Measurements from ENCODE around the gene DHTKD1. TPM values are rescaled to one million over a fixed set of nuclear protein-coding genes. Genes with fewer than 3 reads are reported as not detected.

The DHTKD1 gene
- total RNA-seq, 4 donors from 2014 or later: 15.2 to 45.7 (median 25.4) TPM

- intact Hi-C loops (cut with DNase I; ENCODE audit: low total_unique reads): no loop called here
- in situ Hi-C loops (cut with MboI; ENCODE audit: low sequenced_read_pairs in 4 of 4): no loop called here
- Histone ChIP-seq H3K27me3 (no peaks in the 10 kb centered on the region), H3K4me3 (no peak overlapping the region), H3K9me3 (no peaks in the 10 kb centered on the region), H3K4me1 (peaks cover 7 to 11% of the 10 kb centered on the region in 2 donors), H3K36me3 (peaks cover 0 to 14% of the 10 kb centered on the region in 2 donors), H3K27ac (peak overlapping the region in 1 of 4 donors; percentile 40)
- TF ChIP-seq CTCF (IDR thresholded peaks at IDR 0.05 in 4 of 5, conservative IDR thresholded peaks at IDR 0.05 in 1 of 5) (no peak), POLR2A (IDR thresholded peaks at IDR 0.05) (no peak)
- ATAC-seq (no peak), DNase-seq (no peak)
Observed at GRCh38 chr10:12025591-12025990, 43.2 kb upstream of the DHTKD1 start.

- in situ Hi-C loops (cut with MboI; ENCODE audit: low sequenced_read_pairs in 4 of 4) (no loop called here), intact Hi-C loops (cut with DNase I; ENCODE audit: low total_unique reads) (no loop called here)
- no peaks in the 10 kb centered on the region for H3K27me3 ChIP-seq
- no peak overlapping the region for H3K4me3 ChIP-seq
- H3K27ac ChIP-seq: no peak overlapping the region
- peaks cover 0 to 19% of the 10 kb centered on the region in 2 donors for H3K36me3 ChIP-seq
- ATAC-seq (no peak), DNase-seq (no peak)
- H3K9me3 ChIP-seq: no peaks in the 10 kb centered on the region
- no peak for TF ChIP-seq POLR2A (IDR thresholded peaks at IDR 0.05)
- no peak for TF ChIP-seq CTCF (IDR thresholded peaks at IDR 0.05 in 4 of 5, conservative IDR thresholded peaks at IDR 0.05 in 1 of 5)
- peaks cover 7 to 11% of the 10 kb centered on the region in 2 donors for H3K4me1 ChIP-seq
Observed at GRCh38 chr10:12027539-12027938, 41.2 kb upstream of the DHTKD1 start.

- TF ChIP-seq CTCF (IDR thresholded peaks at IDR 0.05 in 4 of 5, conservative IDR thresholded peaks at IDR 0.05 in 1 of 5) (no peak), POLR2A (IDR thresholded peaks at IDR 0.05) (no peak)
- in situ Hi-C loops (cut with MboI; ENCODE audit: low sequenced_read_pairs in 4 of 4): no loop called here
- no peak for ATAC-seq
Observed at GRCh38 chr10:12031404-12031803, 37.4 kb upstream of the DHTKD1 start.

GRCh38 chr10:12036073-12036655 is 32.6 kb upstream of the DHTKD1 start:
- Histone ChIP-seq H3K4me1 (peaks cover 12 to 15% of the 10 kb centered on the region in 2 donors), H3K27ac (no peak overlapping the region), H3K4me3 (no peak overlapping the region), H3K9me3 (no peaks in the 10 kb centered on the region), H3K27me3 (no peaks in the 10 kb centered on the region), H3K36me3 (peaks cover 0 to 21% of the 10 kb centered on the region in 2 donors)
- TF ChIP-seq POLR2A (IDR thresholded peaks at IDR 0.05) (no peak), CTCF (IDR thresholded peaks at IDR 0.05 in 4 of 5, conservative IDR thresholded peaks at IDR 0.05 in 1 of 5) (no peak)
- ATAC-seq (no peak), DNase-seq (no peak)
- in situ Hi-C loops (cut with MboI; ENCODE audit: low sequenced_read_pairs in 4 of 4): no loop called here
- intact Hi-C loops (cut with DNase I; ENCODE audit: low total_unique reads): no loop called here

More at GRCh38 chr10:12031404-12031803, 37.4 kb upstream of the DHTKD1 start:
- Histone ChIP-seq H3K27ac (no peak overlapping the region), H3K4me1 (peaks cover 0 to 4% of the 10 kb centered on the region in 2 donors), H3K9me3 (no peaks in the 10 kb centered on the region), H3K4me3 (no peak overlapping the region), H3K27me3 (no peaks in the 10 kb centered on the region), H3K36me3 (peaks cover 0 to 35% of the 10 kb centered on the region in 2 donors)
- DNase-seq: no peak
- intact Hi-C loops (cut with DNase I; ENCODE audit: low total_unique reads): no loop called here
